Measurements from ENCODE around the gene ING5.
A peak's percentile ranks its signal among the peaks of the same experiment; 100 is the strongest.

The ING5 gene

GRCh38 chr2:241752253-241752652, 50.4 kb downstream of the ING5 start:
- no peak overlapping the region for H2BK5ac ChIP-seq (ENCODE audit: low read depth, low read length, poor library complexity, severe bottlenecking)
- H4K8ac ChIP-seq (ENCODE audit: low read length) = peak overlapping the region; percentile 8
- no peak overlapping the region for H3K4ac ChIP-seq (ENCODE audit: low read depth in 1 of 2, low read length in 2 of 2)
- H2AK5ac ChIP-seq (ENCODE audit: low read length, severe bottlenecking) = peak overlapping the region; percentile 62
- no peak overlapping the region for H3K14ac ChIP-seq (ENCODE audit: low read length in 2 of 2)
- DNase-seq = no peak
- no peaks in the 10 kb centered on the region for H3K27me3 ChIP-seq (ENCODE audit: control insufficient read depth in 1 of 2, insufficient read depth in 1 of 2, low read length in 2 of 2)
- no peak overlapping the region for H2BK15ac ChIP-seq (ENCODE audit: low read depth, poor library complexity, severe bottlenecking)
- H3K36me3 ChIP-seq (ENCODE audit: control insufficient read depth in 1 of 2, insufficient read depth in 2 of 2, low read depth in 1 of 2, low read length in 2 of 2) = peaks cover 67 to 78% of the 10 kb centered on the region in 2 experiments
- no peak overlapping the region for H3K18ac ChIP-seq (ENCODE audit: low read depth in 1 of 2, low read length in 2 of 2)
- no peak overlapping the region for H2AFZ ChIP-seq (ENCODE audit: low read depth, low read length)
- H3K9me3 ChIP-seq (ENCODE audit: control insufficient read depth, low read length) = no peaks in the 10 kb centered on the region
- H4K91ac ChIP-seq (ENCODE audit: low read length) = no peak overlapping the region
- H3K27ac ChIP-seq (ENCODE audit: low read length, poor library complexity, severe bottlenecking) = no peak overlapping the region
- no peak overlapping the region for H3K4me3 ChIP-seq (ENCODE audit: insufficient read depth in 1 of 2, low read depth in 1 of 2, low read length in 2 of 2)
- WGBS = 97% methylated on average over 14 of the region's 14 CpGs
- H3K4me1 ChIP-seq (ENCODE audit: control insufficient read depth, insufficient read depth, low read depth, low read length) = peaks cover 24% of the 10 kb centered on the region
- H2BK120ac ChIP-seq (ENCODE audit: low read depth, low read length) = no peak overlapping the region
- H2BK12ac ChIP-seq (ENCODE audit: low read length in 2 of 2) = no peak overlapping the region
- peaks cover 23% of the 10 kb centered on the region for H3K79me1 ChIP-seq (replicated peaks; ENCODE audit: low read length, poor library complexity, severe bottlenecking)
- no peak overlapping the region for H3K23ac ChIP-seq (ENCODE audit: low read length in 2 of 2)
- no peak overlapping the region for H3K9ac ChIP-seq (ENCODE audit: low read length)
- no peak overlapping the region for H3K4me2 ChIP-seq (ENCODE audit: low read length, poor library complexity, severe bottlenecking)

GRCh38 chr2:241752689-241753276, 50.9 kb downstream of the ING5 start:
- H3K4me2 ChIP-seq (ENCODE audit: low read length, poor library complexity, severe bottlenecking) = no peak overlapping the region
- H2BK12ac ChIP-seq (ENCODE audit: low read length in 2 of 2) = no peak overlapping the region
- H3K4me3 ChIP-seq (ENCODE audit: insufficient read depth in 1 of 2, low read depth in 1 of 2, low read length in 2 of 2) = no peak overlapping the region
- no peak overlapping the region for H2AK5ac ChIP-seq (ENCODE audit: low read length, severe bottlenecking)
- H4K91ac ChIP-seq (ENCODE audit: low read length) = no peak overlapping the region
- H3K9me3 ChIP-seq (ENCODE audit: control insufficient read depth, low read length) = no peaks in the 10 kb centered on the region
- no peak overlapping the region for H2AFZ ChIP-seq (ENCODE audit: low read depth, low read length)
- no peak overlapping the region for H3K18ac ChIP-seq (ENCODE audit: low read depth in 1 of 2, low read length in 2 of 2)
- no peak overlapping the region for H3K4ac ChIP-seq (ENCODE audit: low read depth in 1 of 2, low read length in 2 of 2)
- H3K27me3 ChIP-seq (ENCODE audit: control insufficient read depth in 1 of 2, insufficient read depth in 1 of 2, low read length in 2 of 2) = no peaks in the 10 kb centered on the region
- H3K14ac ChIP-seq (ENCODE audit: low read length in 2 of 2) = no peak overlapping the region
- DNase-seq = no peak
- H3K4me1 ChIP-seq (ENCODE audit: control insufficient read depth, insufficient read depth, low read depth, low read length) = peaks cover 24% of the 10 kb centered on the region
- no peak overlapping the region for H3K27ac ChIP-seq (ENCODE audit: low read length, poor library complexity, severe bottlenecking)
- H2BK5ac ChIP-seq (ENCODE audit: low read depth, low read length, poor library complexity, severe bottlenecking) = no peak overlapping the region
- H2BK15ac ChIP-seq (ENCODE audit: low read depth, poor library complexity, severe bottlenecking) = no peak overlapping the region
- no peak overlapping the region for H2BK120ac ChIP-seq (ENCODE audit: low read depth, low read length)
- no peak overlapping the region for H3K23ac ChIP-seq (ENCODE audit: low read length in 2 of 2)
- 93% methylated on average over 21 of the region's 21 CpGs for WGBS
- no peak overlapping the region for H4K8ac ChIP-seq (ENCODE audit: low read length)
- H3K9ac ChIP-seq (ENCODE audit: low read length) = no peak overlapping the region
- peaks cover 22% of the 10 kb centered on the region for H3K79me1 ChIP-seq (replicated peaks; ENCODE audit: low read length, poor library complexity, severe bottlenecking)
- peaks cover 67 to 78% of the 10 kb centered on the region in 2 experiments for H3K36me3 ChIP-seq (ENCODE audit: control insufficient read depth in 1 of 2, insufficient read depth in 2 of 2, low read depth in 1 of 2, low read length in 2 of 2)

DNA sequence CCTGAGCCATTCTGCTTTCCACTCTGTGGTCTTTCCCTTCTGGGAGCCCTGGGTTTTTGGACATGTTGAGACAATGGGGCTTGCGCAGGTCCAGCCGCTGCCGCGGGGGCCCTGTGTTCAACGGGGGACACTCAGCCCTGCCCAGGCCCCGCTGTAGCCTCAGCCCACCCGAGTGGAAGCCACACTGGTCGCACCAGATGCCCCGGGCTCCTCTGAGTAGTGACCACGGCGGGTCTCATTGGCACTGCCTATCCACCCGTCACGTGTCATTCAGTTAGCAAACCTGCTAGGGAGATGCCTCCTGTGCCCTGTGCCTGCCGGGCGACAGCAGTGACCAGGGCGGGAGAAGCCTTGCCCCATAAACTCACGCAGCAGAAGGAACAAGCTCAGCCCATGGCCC, 51.7 kb downstream of the ING5 start:
- H3K4me3 ChIP-seq (ENCODE audit: insufficient read depth in 1 of 2, low read depth in 1 of 2, low read length in 2 of 2) = no peak overlapping the region
- H3K4me2 ChIP-seq (ENCODE audit: low read length, poor library complexity, severe bottlenecking) = no peak overlapping the region
- no peak overlapping the region for H3K18ac ChIP-seq (ENCODE audit: low read depth in 1 of 2, low read length in 2 of 2)
- peaks cover 70 to 78% of the 10 kb centered on the region in 2 experiments for H3K36me3 ChIP-seq (ENCODE audit: control insufficient read depth in 1 of 2, insufficient read depth in 2 of 2, low read depth in 1 of 2, low read length in 2 of 2)
- peak overlapping the region; percentile 10 for H2AK5ac ChIP-seq (ENCODE audit: low read length, severe bottlenecking)
- H2BK120ac ChIP-seq (ENCODE audit: low read depth, low read length) = no peak overlapping the region
- H2BK12ac ChIP-seq (ENCODE audit: low read length in 2 of 2) = no peak overlapping the region
- peaks cover 20% of the 10 kb centered on the region for H3K79me1 ChIP-seq (replicated peaks; ENCODE audit: low read length, poor library complexity, severe bottlenecking)
- H3K4ac ChIP-seq (ENCODE audit: low read depth in 1 of 2, low read length in 2 of 2) = no peak overlapping the region
- H2AFZ ChIP-seq (ENCODE audit: low read depth, low read length) = no peak overlapping the region
- H3K27ac ChIP-seq (ENCODE audit: low read length, poor library complexity, severe bottlenecking) = no peak overlapping the region
- no peak overlapping the region for H3K23ac ChIP-seq (ENCODE audit: low read length in 2 of 2)
- H3K27me3 ChIP-seq (ENCODE audit: control insufficient read depth in 1 of 2, insufficient read depth in 1 of 2, low read length in 2 of 2) = no peaks in the 10 kb centered on the region
- H3K4me1 ChIP-seq (ENCODE audit: control insufficient read depth, insufficient read depth, low read depth, low read length) = peaks cover 24% of the 10 kb centered on the region
- no peaks in the 10 kb centered on the region for H3K9me3 ChIP-seq (ENCODE audit: control insufficient read depth, low read length)
- no peak overlapping the region for H3K9ac ChIP-seq (ENCODE audit: low read length)
- no peak overlapping the region for H2BK5ac ChIP-seq (ENCODE audit: low read depth, low read length, poor library complexity, severe bottlenecking)
- no peak overlapping the region for H4K8ac ChIP-seq (ENCODE audit: low read length)
- DNase-seq = no peak
- no peak overlapping the region for H3K14ac ChIP-seq (ENCODE audit: low read length in 2 of 2)
- no peak overlapping the region for H4K91ac ChIP-seq (ENCODE audit: low read length)
- H2BK15ac ChIP-seq (ENCODE audit: low read depth, poor library complexity, severe bottlenecking) = no peak overlapping the region
- WGBS = 98% methylated on average over 17 of the region's 17 CpGs

DNA sequence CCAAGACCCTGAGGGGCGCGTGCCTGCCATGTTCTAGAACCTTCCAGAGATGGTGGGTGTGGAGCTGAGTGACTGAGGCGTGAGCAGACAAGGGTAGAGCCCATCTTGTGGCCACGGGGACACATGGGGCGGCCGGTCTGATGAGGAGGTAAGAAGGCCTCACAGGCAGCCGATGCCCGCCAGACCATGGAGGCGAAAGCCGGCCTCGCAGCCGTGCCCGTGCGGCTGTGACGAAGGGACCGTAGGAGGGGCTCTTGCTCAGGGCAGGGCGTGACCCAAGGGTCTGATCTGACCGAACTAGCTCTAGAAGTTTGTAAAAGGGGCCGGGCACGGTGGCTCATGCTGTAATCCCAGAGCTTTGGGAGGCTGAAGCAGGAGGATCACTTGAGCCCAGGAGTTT, 52.2 kb downstream of the ING5 start:
- Histone ChIP-seq H3K4me3 (ENCODE audit: insufficient read depth in 1 of 2, low read depth in 1 of 2, low read length in 2 of 2) (no peak overlapping the region), H3K18ac (ENCODE audit: low read depth in 1 of 2, low read length in 2 of 2) (no peak overlapping the region), H3K27ac (ENCODE audit: low read length, poor library complexity, severe bottlenecking) (no peak overlapping the region), H3K27me3 (ENCODE audit: control insufficient read depth in 1 of 2, insufficient read depth in 1 of 2, low read length in 2 of 2) (no peaks in the 10 kb centered on the region), H2BK5ac (ENCODE audit: low read depth, low read length, poor library complexity, severe bottlenecking) (no peak overlapping the region), H3K14ac (ENCODE audit: low read length in 2 of 2) (no peak overlapping the region), H3K4me1 (ENCODE audit: control insufficient read depth, insufficient read depth, low read depth, low read length) (peaks cover 24% of the 10 kb centered on the region), H3K79me1 (replicated peaks; ENCODE audit: low read length, poor library complexity, severe bottlenecking) (peaks cover 18% of the 10 kb centered on the region), H2AK5ac (ENCODE audit: low read length, severe bottlenecking) (no peak overlapping the region), H3K36me3 (ENCODE audit: control insufficient read depth in 1 of 2, insufficient read depth in 2 of 2, low read depth in 1 of 2, low read length in 2 of 2) (peaks cover 68 to 73% of the 10 kb centered on the region in 2 experiments), H3K23ac (ENCODE audit: low read length in 2 of 2) (no peak overlapping the region), H3K4me2 (ENCODE audit: low read length, poor library complexity, severe bottlenecking) (no peak overlapping the region), H2AFZ (ENCODE audit: low read depth, low read length) (no peak overlapping the region), H4K91ac (ENCODE audit: low read length) (no peak overlapping the region), H2BK120ac (ENCODE audit: low read depth, low read length) (no peak overlapping the region), H2BK15ac (ENCODE audit: low read depth, poor library complexity, severe bottlenecking) (no peak overlapping the region), H3K9me3 (ENCODE audit: control insufficient read depth, low read length) (no peaks in the 10 kb centered on the region), H2BK12ac (ENCODE audit: low read length in 2 of 2) (no peak overlapping the region), H3K4ac (ENCODE audit: low read depth in 1 of 2, low read length in 2 of 2) (no peak overlapping the region), H4K8ac (ENCODE audit: low read length) (no peak overlapping the region), H3K9ac (ENCODE audit: low read length) (no peak overlapping the region)
- DNase-seq = no peak
- 98% methylated on average over 20 of the region's 20 CpGs for WGBS
